Kasumi-1 (cell line): Measurements from ENCODE around the gene IGFN1.

Experiments used
- DNase-seq, 2 experiments: peaks; one replicate each; lab custom pipeline; 2025; lab: John Stamatoyannopoulos, UW

IGFN1 gene

GRCh38 chr1:201185527-201186128 lies 5.0 kb upstream of the IGFN1 start:
- DNase-seq, result no peak

- DNase-seq, result no peak
Observed at GRCh38 chr1:201186192-201186591, 4.4 kb upstream of the IGFN1 start.

GRCh38 chr1:201189085-201189484 lies 1.5 kb upstream of the IGFN1 start:
- DNase-seq, result no peak

- no peak for DNase-seq
Observed at GRCh38 chr1:201190005-201190404, 619 bp upstream of the IGFN1 start.

- no peak for DNase-seq
Observed at GRCh38 chr1:201191653-201192260, 1.1 kb downstream of the IGFN1 start.

- DNase-seq, result no peak
Observed at GRCh38 chr1:201192261-201192788, 1.7 kb downstream of the IGFN1 start.

GRCh38 chr1:201194046-201194445 lies 3.4 kb downstream of the IGFN1 start:
- no peak for DNase-seq

- DNase-seq, result no peak
Observed at GRCh38 chr1:201198598-201198997, 8.0 kb downstream of the IGFN1 start.

GRCh38 chr1:201205036-201205435 lies 14.4 kb downstream of the IGFN1 start:
- no peak for DNase-seq

GRCh38 chr1:201206176-201206575 lies 15.6 kb downstream of the IGFN1 start:
- DNase-seq, result no peak

GRCh38 chr1:201207046-201207445 lies 16.4 kb downstream of the IGFN1 start:
- DNase-seq, result no peak

- DNase-seq, result no peak
Observed at GRCh38 chr1:201208236-201208635, 17.6 kb downstream of the IGFN1 start.

GRCh38 chr1:201212056-201212455 lies 21.4 kb downstream of the IGFN1 start:
- no peak for DNase-seq

- DNase-seq, result no peak
Observed at GRCh38 chr1:201212461-201213055, 21.9 kb downstream of the IGFN1 start.

GRCh38 chr1:201213106-201213770 lies 22.6 kb downstream of the IGFN1 start:
- no peak for DNase-seq

- DNase-seq, result no peak
Observed at GRCh38 chr1:201213926-201214325, 23.3 kb downstream of the IGFN1 start.

GRCh38 chr1:201214461-201214860 lies 23.8 kb downstream of the IGFN1 start:
- DNase-seq, result peak in 1 of 2 experiments; percentile 4

- no peak for DNase-seq
Observed at GRCh38 chr1:201214886-201215285, 24.3 kb downstream of the IGFN1 start.

- DNase-seq, result peak; percentile 16 to 30
Observed at GRCh38 chr1:201215531-201216357, 25.1 kb downstream of the IGFN1 start.

- DNase-seq, result no peak
Observed at GRCh38 chr1:201216395-201217085, 25.9 kb downstream of the IGFN1 start.

- DNase-seq, result no peak
Observed at GRCh38 chr1:201217146-201217545, 26.5 kb downstream of the IGFN1 start.
